Activated CD4-positive, CD25-positive, alpha-beta regulatory T cell treated with anti-CD3 and anti-CD28 coated beads, Interleukin-2, amount 50 U/mL, for 24 hours (primary cell): ENCODE results near the gene CTU2.

Experiments
- ATAC-seq, 2 donors: fragments of 150-1000 bp; cut with Tn5 transposase; one replicate each; pipeline ENCODE4 v1.10.0; 2021; ENCODE audit warnings: mild to moderate bottlenecking in 1 of 2, moderate library complexity in 1 of 2

Gene CTU2

GRCh38 chr16:88764080-88764479 lies 57.8 kb downstream of the CTU2 start:
- ATAC-seq: no peak

- ATAC-seq: no peak
Observed at GRCh38 chr16:88764913-88765349, 58.6 kb downstream of the CTU2 start.
